Activated T-helper 1 cell treated with anti-CD3 and anti-CD28 coated beads, Interleukin-12 subunit alpha, Interleukin-12 subunit beta, Interleukin-2, Interleukin-4 antibody, amounts not matched to agents 30 ng/mL and 10 ng/mL and 1 ng/mL, durations not matched to agents 14 hours and 24 hours and 36 hours (primary cell): ENCODE measurements around the gene LIN7A. TPM values are rescaled to one million over a fixed set of nuclear protein-coding genes. Genes with fewer than 3 reads are reported as not detected.

Source experiments
- DNase-seq: peaks from one replicate; pipeline ENCODE4 v3.0.0; 2021; ENCODE audit warnings: low spot score
- H3K27ac Mint-ChIP-seq: one replicate; pipeline ENCODE4 v1.8.0; 2021; ENCODE audit warnings: mild to moderate bottlenecking, mixed read lengths
- H3K27me3 Mint-ChIP-seq: one replicate; pipeline ENCODE4 v1.8.0; 2022; ENCODE audit warnings: mild to moderate bottlenecking, moderate library complexity, mixed read lengths; ENCODE audit not compliant: insufficient read depth
- H3K36me3 Mint-ChIP-seq: one replicate; pipeline ENCODE4 v1.8.0; 2021; ENCODE audit warnings: low read depth, mixed read lengths
- H3K4me1 Mint-ChIP-seq: one replicate; pipeline ENCODE4 v1.8.0; 2021; ENCODE audit warnings: low read depth, mixed read lengths
- H3K4me3 Mint-ChIP-seq: one replicate; pipeline ENCODE4 v1.8.0; 2021; ENCODE audit warnings: mild to moderate bottlenecking, moderate library complexity, mixed read lengths
- H3K9me3 Mint-ChIP-seq: one replicate; pipeline ENCODE4 v1.8.0; 2021; ENCODE audit warnings: mixed read lengths
- intact Hi-C: fragments of 100-400 bp; cut with micrococcal nuclease; formaldehyde crosslinking; loops from one replicate; pipeline ENCODE4 v1.15.1; 2024
- total RNA-seq: library from RNA; stranded (reverse); gene quantifications from 2 replicates; pipeline ENCODE4 v1.2.3, GENCODE V29; 2022

The LIN7A gene
- total RNA-seq, 1 donor from 2014 or later, result 1.5 TPM

DNA sequence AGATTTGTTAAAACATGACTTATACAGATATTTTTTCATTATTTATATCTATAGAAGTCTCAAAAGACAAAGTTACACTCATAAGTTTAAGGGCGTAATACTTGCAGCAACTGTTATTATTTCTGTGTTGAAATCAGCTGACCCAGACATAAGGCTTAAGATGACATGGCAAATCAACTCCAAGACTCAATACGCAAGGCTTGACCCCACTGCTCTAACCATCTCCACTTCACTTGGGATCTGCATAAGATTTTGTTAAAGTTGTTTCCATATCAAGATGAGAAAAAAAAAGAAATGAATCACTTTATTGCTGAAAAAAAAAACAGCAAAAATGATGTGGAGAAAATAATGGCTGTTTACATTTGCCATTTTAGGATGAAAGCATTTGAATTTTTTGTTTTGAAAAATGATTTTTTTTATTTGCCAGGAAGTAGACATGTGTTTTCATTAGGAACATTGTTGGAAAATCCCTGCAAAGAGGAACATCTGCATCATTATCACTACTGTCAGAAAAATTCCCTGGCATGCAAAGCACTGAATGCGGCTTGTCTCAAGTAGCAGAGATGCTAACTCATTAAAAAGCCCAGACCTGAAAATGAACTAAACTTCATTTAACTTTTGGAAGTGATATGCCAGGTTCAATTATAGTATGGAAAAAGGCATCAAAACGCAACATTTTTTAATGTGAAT is 73.5 kb downstream of the LIN7A start:
- Mint-ChIP-seq H3K27ac (no peak overlapping the region), H3K9me3 (no peaks in the 10 kb centered on the region), H3K4me1 (no peaks in the 10 kb centered on the region), H3K36me3 (no peaks in the 10 kb centered on the region), H3K4me3 (no peak overlapping the region), H3K27me3 (no peaks in the 10 kb centered on the region)
- no peak for DNase-seq
- intact Hi-C loops, result no loop called here

- no peaks in the 10 kb centered on the region for H3K9me3 Mint-ChIP-seq
- H3K4me3 Mint-ChIP-seq, result no peak overlapping the region
- no peak for DNase-seq
- H3K4me1 Mint-ChIP-seq, result no peaks in the 10 kb centered on the region
- intact Hi-C loops, result no loop called here
- H3K36me3 Mint-ChIP-seq, result no peaks in the 10 kb centered on the region
- no peaks in the 10 kb centered on the region for H3K27me3 Mint-ChIP-seq
- no peak overlapping the region for H3K27ac Mint-ChIP-seq
These were observed 75.2 kb downstream of the LIN7A start for GRCh38 chr12:80862531-80862930.

DNA sequence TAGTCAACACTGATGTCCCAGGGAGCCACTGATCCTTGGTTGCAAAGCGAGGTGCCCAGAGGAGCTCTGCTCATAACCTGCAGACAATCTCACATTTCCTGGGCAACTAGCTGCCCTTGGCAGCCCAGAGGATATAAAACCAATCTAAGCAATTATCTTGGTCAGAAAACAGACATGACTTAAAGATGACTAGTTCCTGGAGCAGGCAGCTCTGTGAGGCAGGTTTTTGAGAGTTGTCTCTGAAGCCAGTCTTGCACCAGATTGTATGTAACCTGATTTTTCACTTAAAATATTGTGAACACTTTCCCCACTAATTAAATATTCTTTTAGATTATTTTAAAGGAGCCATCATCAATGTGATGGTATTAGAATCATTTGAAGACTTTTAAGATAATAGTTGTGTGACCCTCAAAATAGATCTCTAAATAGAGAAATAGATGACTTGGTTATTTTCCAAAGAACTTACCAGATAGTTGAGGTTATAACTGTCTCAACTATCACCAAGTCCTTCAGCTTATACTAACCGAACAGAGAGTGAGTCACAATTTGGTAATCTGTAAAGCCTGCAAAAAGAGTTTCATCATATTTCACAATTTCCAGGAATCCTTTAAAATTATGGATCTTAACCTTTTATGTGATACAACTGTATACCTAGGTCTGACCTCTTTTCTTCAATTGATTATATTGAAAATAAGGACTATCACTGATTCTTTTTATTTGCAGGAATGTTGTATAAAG is 75.9 kb downstream of the LIN7A start:
- intact Hi-C loops, result no loop called here
- H3K4me1 Mint-ChIP-seq, result no peaks in the 10 kb centered on the region
- H3K4me3 Mint-ChIP-seq, result no peak overlapping the region
- no peaks in the 10 kb centered on the region for H3K27me3 Mint-ChIP-seq
- H3K36me3 Mint-ChIP-seq, result no peaks in the 10 kb centered on the region
- H3K27ac Mint-ChIP-seq, result no peak overlapping the region
- no peaks in the 10 kb centered on the region for H3K9me3 Mint-ChIP-seq
- no peak for DNase-seq

- Mint-ChIP-seq H3K4me1 (no peaks in the 10 kb centered on the region), H3K27me3 (no peaks in the 10 kb centered on the region), H3K36me3 (no peaks in the 10 kb centered on the region), H3K4me3 (no peak overlapping the region), H3K27ac (no peak overlapping the region), H3K9me3 (no peaks in the 10 kb centered on the region)
- no peak for DNase-seq
- intact Hi-C loops, result no loop called here
These were observed 76.8 kb downstream of the LIN7A start for GRCh38 chr12:80860928-80861327.

DNA sequence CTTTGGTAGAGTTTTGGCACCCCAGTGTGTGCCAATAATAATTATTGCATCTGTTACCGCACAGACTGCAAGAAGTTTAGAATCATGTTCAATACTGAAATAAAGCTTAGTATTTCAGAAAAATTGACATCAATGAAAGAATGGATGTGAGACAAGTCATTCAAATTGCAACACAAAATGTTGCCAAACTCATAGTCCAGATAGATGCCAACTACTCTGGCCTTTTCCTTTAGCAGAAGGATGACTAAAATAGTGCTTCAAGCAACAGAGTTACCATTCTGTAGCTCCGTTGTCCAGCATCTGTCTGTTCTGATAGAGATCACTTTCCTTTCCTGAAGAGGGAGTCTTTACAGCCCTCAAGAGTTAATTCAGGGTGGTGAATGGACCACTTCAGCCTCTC is 77.5 kb downstream of the LIN7A start:
- Mint-ChIP-seq H3K27ac (no peak overlapping the region), H3K9me3 (no peaks in the 10 kb centered on the region), H3K36me3 (no peaks in the 10 kb centered on the region), H3K4me1 (no peaks in the 10 kb centered on the region), H3K27me3 (no peaks in the 10 kb centered on the region), H3K4me3 (no peak overlapping the region)
- DNase-seq, result no peak
- intact Hi-C loops, result no loop called here

GRCh38 chr12:80858356-80858755 is 79.4 kb downstream of the LIN7A start:
- no peaks in the 10 kb centered on the region for H3K27me3 Mint-ChIP-seq
- H3K4me3 Mint-ChIP-seq, result no peak overlapping the region
- no peak overlapping the region for H3K27ac Mint-ChIP-seq
- no peaks in the 10 kb centered on the region for H3K36me3 Mint-ChIP-seq
- no peaks in the 10 kb centered on the region for H3K4me1 Mint-ChIP-seq
- DNase-seq, result no peak
- no peaks in the 10 kb centered on the region for H3K9me3 Mint-ChIP-seq
- intact Hi-C loops, result no loop called here

GRCh38 chr12:80857311-80857710 is 80.4 kb downstream of the LIN7A start:
- Mint-ChIP-seq H3K9me3 (no peaks in the 10 kb centered on the region), H3K4me1 (no peaks in the 10 kb centered on the region), H3K27ac (no peak overlapping the region), H3K4me3 (no peak overlapping the region), H3K36me3 (no peaks in the 10 kb centered on the region), H3K27me3 (no peaks in the 10 kb centered on the region)
- intact Hi-C loops, result no loop called here
- no peak for DNase-seq

GRCh38 chr12:80849337-80849736 is 88.4 kb downstream of the LIN7A start:
- no peak for DNase-seq
- no peaks in the 10 kb centered on the region for H3K27me3 Mint-ChIP-seq
- H3K9me3 Mint-ChIP-seq, result no peaks in the 10 kb centered on the region
- no peaks in the 10 kb centered on the region for H3K36me3 Mint-ChIP-seq
- no peaks in the 10 kb centered on the region for H3K4me1 Mint-ChIP-seq
- intact Hi-C loops, result no loop called here
- no peak overlapping the region for H3K27ac Mint-ChIP-seq
- no peak overlapping the region for H3K4me3 Mint-ChIP-seq

DNA sequence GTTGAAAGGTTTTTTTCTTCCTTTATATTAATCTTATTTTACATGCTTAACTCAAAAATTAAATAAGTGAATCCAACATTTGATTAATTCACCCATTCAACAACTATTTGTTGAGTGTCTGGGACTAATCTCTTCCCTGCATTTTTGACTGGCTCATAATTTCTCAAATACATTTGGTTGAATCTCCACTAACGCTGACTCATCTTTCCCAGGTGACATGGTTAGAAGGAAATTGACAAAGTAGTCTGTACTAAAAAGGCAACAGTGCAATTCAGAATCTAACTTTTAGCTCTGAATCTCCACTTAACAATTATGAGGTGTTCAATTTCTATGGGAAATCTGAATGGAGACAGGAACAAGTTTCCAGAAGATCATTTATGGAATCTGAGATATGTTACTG is 88.9 kb downstream of the LIN7A start:
- Mint-ChIP-seq H3K9me3 (no peaks in the 10 kb centered on the region), H3K27ac (no peak overlapping the region), H3K4me1 (no peaks in the 10 kb centered on the region), H3K36me3 (no peaks in the 10 kb centered on the region), H3K4me3 (no peak overlapping the region), H3K27me3 (no peaks in the 10 kb centered on the region)
- no peak for DNase-seq
- intact Hi-C loops, result no loop called here

- no peaks in the 10 kb centered on the region for H3K4me1 Mint-ChIP-seq
- no peaks in the 10 kb centered on the region for H3K27me3 Mint-ChIP-seq
- no peak for DNase-seq
- no peaks in the 10 kb centered on the region for H3K36me3 Mint-ChIP-seq
- no peak overlapping the region for H3K4me3 Mint-ChIP-seq
- intact Hi-C loops, result no loop called here
- no peak overlapping the region for H3K27ac Mint-ChIP-seq
- no peaks in the 10 kb centered on the region for H3K9me3 Mint-ChIP-seq
These were observed 90.2 kb downstream of the LIN7A start for GRCh38 chr12:80847575-80847974.

GRCh38 chr12:80846952-80847351 is 90.8 kb downstream of the LIN7A start:
- intact Hi-C loops, result no loop called here
- no peaks in the 10 kb centered on the region for H3K4me1 Mint-ChIP-seq
- no peaks in the 10 kb centered on the region for H3K27me3 Mint-ChIP-seq
- no peak overlapping the region for H3K27ac Mint-ChIP-seq
- no peak for DNase-seq
- no peaks in the 10 kb centered on the region for H3K9me3 Mint-ChIP-seq
- no peak overlapping the region for H3K4me3 Mint-ChIP-seq
- no peaks in the 10 kb centered on the region for H3K36me3 Mint-ChIP-seq

DNA sequence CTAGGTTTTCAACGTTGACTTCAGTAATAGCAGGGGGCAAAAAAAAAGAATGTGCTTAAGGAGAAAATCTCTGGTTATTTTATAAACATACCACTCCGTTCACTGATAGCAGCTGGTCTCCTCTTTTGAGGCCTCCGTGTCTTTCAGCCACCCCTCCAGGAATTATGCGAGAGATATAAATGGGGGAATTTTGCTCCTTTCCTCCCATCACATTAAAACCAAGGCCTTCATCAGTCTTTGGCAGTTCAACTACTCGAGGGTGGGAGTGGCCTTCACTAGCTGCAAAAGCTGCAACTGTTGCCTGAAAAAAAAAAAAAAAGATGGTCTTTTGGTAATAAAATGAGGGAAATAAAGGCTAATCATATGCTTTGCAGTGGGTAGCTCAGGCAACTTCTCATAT is 92.1 kb downstream of the LIN7A start:
- DNase-seq, result no peak
- Mint-ChIP-seq H3K4me1 (no peaks in the 10 kb centered on the region), H3K36me3 (no peaks in the 10 kb centered on the region), H3K9me3 (no peaks in the 10 kb centered on the region), H3K4me3 (no peak overlapping the region), H3K27me3 (no peaks in the 10 kb centered on the region), H3K27ac (no peak overlapping the region)
- intact Hi-C loops, result no loop called here

GRCh38 chr12:80843969-80844368 is 93.8 kb downstream of the LIN7A start:
- no peaks in the 10 kb centered on the region for H3K36me3 Mint-ChIP-seq
- H3K4me1 Mint-ChIP-seq, result no peaks in the 10 kb centered on the region
- no peak overlapping the region for H3K4me3 Mint-ChIP-seq
- H3K27me3 Mint-ChIP-seq, result no peaks in the 10 kb centered on the region
- H3K27ac Mint-ChIP-seq, result no peak overlapping the region
- no peaks in the 10 kb centered on the region for H3K9me3 Mint-ChIP-seq
- DNase-seq, result no peak
- intact Hi-C loops, result no loop called here
